ENCODE measurements around the gene WWOX. TPM values are rescaled to one million over a fixed set of nuclear protein-coding genes. Genes with fewer than 3 reads are reported as not detected.

Gene WWOX
- total and polyA plus RNA-seq, 2 of the 13 experiments (the other 11 are each of a cell fraction or from before 2014, with no cell fraction given), result 9.1 to 37.4 TPM

- TF ChIP-seq ZNF607 (CRISPR knock-in tag; IDR thresholded peaks at IDR 0.05; ENCODE audit: borderline replicate concordance) (no peak), KAT8 (CRISPR knock-in tag; IDR thresholded peaks at IDR 0.05) (no peak), ZNF839 (CRISPR knock-in tag; IDR thresholded peaks at IDR 0.05; ENCODE audit: borderline replicate concordance) (no peak), SMC3 (IDR thresholded peaks at IDR 0.05; ENCODE audit: low read length) (peak; percentile 99), FOXK1 (CRISPR knock-in tag; IDR thresholded peaks at IDR 0.05; ENCODE audit: borderline replicate concordance, low read depth) (peak; percentile 54; the same call in 1 of the 2 replicates), PTBP1 (IDR thresholded peaks at IDR 0.05; ENCODE audit: low read depth, low read length, poor library complexity, severe bottlenecking) (no peak), FOXP4 (CRISPR knock-in tag; IDR thresholded peaks at IDR 0.05) (peak; percentile 50; the same call in 1 of the 2 replicates), ZSCAN9 (CRISPR knock-in tag; IDR thresholded peaks at IDR 0.05; ENCODE audit: borderline replicate concordance) (no peak), ZNF362 (CRISPR knock-in tag; IDR thresholded peaks at IDR 0.05; ENCODE audit: borderline replicate concordance) (peak; percentile 82; the same call in 1 of the 2 replicates), JDP2 (CRISPR knock-in tag; IDR thresholded peaks at IDR 0.05; ENCODE audit: borderline replicate concordance) (no peak), SP140L (CRISPR knock-in tag; IDR thresholded peaks at IDR 0.05; ENCODE audit: borderline replicate concordance) (no peak), ZKSCAN8 (CRISPR knock-in tag; IDR thresholded peaks at IDR 0.05; ENCODE audit: borderline replicate concordance) (no peak), ZNF709 (CRISPR knock-in tag; IDR thresholded peaks at IDR 0.05) (no peak), NR2F6 (IDR thresholded peaks at IDR 0.05) (peak; percentile 31; the same call in 1 of the 2 replicates), NR2F6 (CRISPR knock-in tag; IDR thresholded peaks at IDR 0.05) (no peak; the same call in 1 of the 2 replicates), ZNF605 (CRISPR knock-in tag; IDR thresholded peaks at IDR 0.05) (no peak), RCOR2 (CRISPR knock-in tag; IDR thresholded peaks at IDR 0.05) (0 out of 2 replicates have a peak, but pooled peaks have one; percentile 63), RORA (CRISPR knock-in tag; IDR thresholded peaks at IDR 0.05) (no peak), SOX13 (IDR thresholded peaks at IDR 0.05) (no peak), SOX13 (CRISPR knock-in tag; conservative IDR thresholded peaks at IDR 0.05 in 1 of 2, IDR thresholded peaks at IDR 0.05 in 1 of 2) (peak in 1 of 2 experiments; percentile 36; a peak in 1 of 4 replicates), ZSCAN29 (CRISPR knock-in tag; conservative IDR thresholded peaks at IDR 0.05) (no peak), RAD21 (CRISPR knock-in tag; IDR thresholded peaks at IDR 0.05) (peak; percentile 87), FOXA1 (IDR thresholded peaks at IDR 0.05) (no peak), FOXA1 (CRISPR knock-in tag; IDR thresholded peaks at IDR 0.05) (peak; percentile 80), ZNF770 (CRISPR knock-in tag; IDR thresholded peaks at IDR 0.05) (no peak)
- TF ChIP-seq, protein P1, sequence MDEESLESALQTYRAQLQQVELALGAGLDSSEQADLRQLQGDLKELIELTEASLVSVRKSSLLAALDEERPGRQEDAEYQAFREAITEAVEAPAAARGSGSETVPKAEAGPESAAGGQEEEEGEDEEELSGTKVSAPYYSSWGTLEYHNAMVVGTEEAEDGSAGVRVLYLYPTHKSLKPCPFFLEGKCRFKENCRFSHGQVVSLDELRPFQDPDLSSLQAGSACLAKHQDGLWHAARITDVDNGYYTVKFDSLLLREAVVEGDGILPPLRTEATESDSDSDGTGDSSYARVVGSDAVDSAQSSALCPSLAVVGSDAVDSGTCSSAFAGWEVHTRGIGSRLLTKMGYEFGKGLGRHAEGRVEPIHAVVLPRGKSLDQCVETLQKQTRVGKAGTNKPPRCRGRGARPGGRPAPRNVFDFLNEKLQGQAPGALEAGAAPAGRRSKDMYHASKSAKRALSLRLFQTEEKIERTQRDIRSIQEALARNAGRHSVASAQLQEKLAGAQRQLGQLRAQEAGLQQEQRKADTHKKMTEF (CRISPR knock-in tag; IDR thresholded peaks at IDR 0.05), result peak; percentile 33; the same call in 1 of the 2 replicates
Measured at GRCh38 chr16:78705694-78706093, 606.2 kb downstream of the WWOX start (continued).
